Epithelial cell of proximal tubule (primary cell): ENCODE data around the gene ZCCHC7. TPM values are rescaled to one million over a fixed set of nuclear protein-coding genes. Genes with fewer than 3 reads are reported as not detected.
"Not testable (repeated sequence)": the region's sequence is repeated elsewhere in the genome, so short reads cannot be mapped to it uniquely, and the experiment has no call there.

Source experiments
- DNase-seq: peaks from one replicate; pipeline ENCODE4 v3.0.0-alpha.2; 2011; ENCODE audit warnings: low read depth
- H3K4me3 ChIP-seq: 2 replicates; pipeline ENCODE4 v1.5.1; 2011; ENCODE audit warnings: low read depth, mild to moderate bottlenecking, low read length
- total RNA-seq: library from RNA; depleted of rRNA; stranded (reverse); fragments of >200 nt; gene quantifications from 2 replicates; pipeline ENCODE4 v1.2.3, GENCODE V29; 2015
- TF ChIP-seq, protein P1 (sequence below): conservative IDR thresholded peaks from 2 replicates; pipeline ENCODE4 v1.5.1; 2012; ENCODE audit warnings: low read depth, mild to moderate bottlenecking, low read length

The ZCCHC7 gene
- total RNA-seq, 1 donor from 2014 or later = 13.3 TPM

DNA sequence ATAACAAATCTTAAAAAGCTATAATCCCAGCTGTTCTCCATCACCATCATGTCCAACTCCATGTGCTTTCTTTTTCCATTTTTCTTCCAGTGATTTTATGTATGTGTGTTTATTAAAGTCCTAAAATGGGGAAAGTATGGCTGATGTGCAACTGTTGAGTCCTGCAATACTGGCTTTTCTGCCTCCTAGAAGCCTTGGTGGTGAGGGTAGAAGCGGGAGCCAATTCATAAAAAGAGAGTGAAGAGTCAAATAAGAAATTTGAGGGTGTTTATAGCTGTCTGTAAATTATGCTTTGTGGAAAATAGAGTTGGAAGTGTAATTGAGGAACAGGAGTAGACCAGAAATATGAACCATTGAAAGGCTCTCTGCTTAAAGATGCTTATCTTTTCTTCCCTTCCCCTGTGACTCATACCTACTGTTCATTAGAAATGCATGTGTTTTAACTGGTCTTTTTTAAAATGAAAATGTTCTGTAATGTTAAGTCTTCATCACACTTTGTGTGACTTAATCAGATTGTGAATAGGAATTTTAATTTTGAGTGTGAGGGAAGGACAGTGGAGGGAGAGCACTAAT, 80.1 kb downstream of the ZCCHC7 start:
- H3K4me3 ChIP-seq = no peak overlapping the region
- no peak for DNase-seq
- TF ChIP-seq, protein P1, sequence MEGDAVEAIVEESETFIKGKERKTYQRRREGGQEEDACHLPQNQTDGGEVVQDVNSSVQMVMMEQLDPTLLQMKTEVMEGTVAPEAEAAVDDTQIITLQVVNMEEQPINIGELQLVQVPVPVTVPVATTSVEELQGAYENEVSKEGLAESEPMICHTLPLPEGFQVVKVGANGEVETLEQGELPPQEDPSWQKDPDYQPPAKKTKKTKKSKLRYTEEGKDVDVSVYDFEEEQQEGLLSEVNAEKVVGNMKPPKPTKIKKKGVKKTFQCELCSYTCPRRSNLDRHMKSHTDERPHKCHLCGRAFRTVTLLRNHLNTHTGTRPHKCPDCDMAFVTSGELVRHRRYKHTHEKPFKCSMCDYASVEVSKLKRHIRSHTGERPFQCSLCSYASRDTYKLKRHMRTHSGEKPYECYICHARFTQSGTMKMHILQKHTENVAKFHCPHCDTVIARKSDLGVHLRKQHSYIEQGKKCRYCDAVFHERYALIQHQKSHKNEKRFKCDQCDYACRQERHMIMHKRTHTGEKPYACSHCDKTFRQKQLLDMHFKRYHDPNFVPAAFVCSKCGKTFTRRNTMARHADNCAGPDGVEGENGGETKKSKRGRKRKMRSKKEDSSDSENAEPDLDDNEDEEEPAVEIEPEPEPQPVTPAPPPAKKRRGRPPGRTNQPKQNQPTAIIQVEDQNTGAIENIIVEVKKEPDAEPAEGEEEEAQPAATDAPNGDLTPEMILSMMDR = no peak

DNA sequence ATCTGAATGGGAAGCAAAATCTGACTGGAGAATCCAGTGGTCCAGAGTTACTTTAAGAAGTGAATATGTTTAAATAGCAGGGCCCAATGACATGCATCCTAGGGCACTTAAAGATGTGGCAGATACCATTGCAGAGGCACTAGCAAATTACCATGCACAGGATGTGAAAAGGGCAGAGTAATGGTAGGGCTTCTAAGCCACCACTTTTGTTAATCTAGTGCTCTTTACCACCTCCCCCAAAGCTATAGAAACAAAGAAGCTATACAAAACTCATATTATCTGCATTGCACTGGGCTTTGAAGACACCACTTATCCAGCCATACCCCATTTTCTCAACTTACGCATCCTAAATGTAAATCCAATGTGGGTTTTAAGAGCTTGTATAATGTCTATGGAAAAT, 81.2 kb downstream of the ZCCHC7 start:
- no peak overlapping the region for H3K4me3 ChIP-seq
- TF ChIP-seq, protein P1 = no peak
- no peak for DNase-seq

DNA sequence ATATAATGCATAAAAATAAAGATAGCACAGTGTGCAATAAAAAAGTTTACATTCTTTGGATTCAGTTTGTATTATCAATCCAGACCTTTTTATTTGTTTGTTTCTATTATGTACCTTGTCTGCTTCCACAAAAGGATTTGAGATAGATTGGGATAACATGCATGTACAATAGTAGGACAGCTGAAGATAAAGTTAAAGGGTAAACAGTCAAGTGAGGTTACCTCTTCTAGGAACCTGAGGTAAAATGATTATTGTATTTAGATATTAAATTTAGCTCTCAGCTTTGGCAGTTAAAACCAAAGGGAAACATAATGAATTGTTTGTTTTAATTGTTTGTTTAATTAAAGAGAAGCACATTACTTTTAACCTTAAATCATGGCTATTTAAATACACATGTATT, 81.7 kb downstream of the ZCCHC7 start:
- TF ChIP-seq, protein P1 = no peak
- H3K4me3 ChIP-seq = no peak overlapping the region
- no peak for DNase-seq

DNA sequence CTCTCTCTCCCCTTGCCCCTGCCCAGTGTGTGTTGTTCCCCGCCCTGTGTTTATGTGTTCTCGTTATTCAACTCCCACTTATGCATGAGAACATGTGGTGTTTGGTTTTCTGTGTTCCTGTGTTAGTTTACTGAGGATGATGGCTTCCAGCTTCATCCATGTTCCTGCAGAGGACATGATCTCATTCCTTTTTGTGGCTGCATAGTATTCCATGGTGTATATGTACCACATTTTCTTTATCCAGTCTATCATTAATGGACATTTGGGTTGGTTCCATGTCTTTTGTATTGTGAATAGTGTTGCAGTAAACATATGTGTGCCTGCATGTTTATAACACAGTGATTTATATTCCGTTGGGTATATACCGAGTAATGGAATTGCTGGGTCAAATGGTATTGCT, 83.1 kb downstream of the ZCCHC7 start:
- not testable (repeated sequence) for DNase-seq, H3K4me3 ChIP-seq

DNA sequence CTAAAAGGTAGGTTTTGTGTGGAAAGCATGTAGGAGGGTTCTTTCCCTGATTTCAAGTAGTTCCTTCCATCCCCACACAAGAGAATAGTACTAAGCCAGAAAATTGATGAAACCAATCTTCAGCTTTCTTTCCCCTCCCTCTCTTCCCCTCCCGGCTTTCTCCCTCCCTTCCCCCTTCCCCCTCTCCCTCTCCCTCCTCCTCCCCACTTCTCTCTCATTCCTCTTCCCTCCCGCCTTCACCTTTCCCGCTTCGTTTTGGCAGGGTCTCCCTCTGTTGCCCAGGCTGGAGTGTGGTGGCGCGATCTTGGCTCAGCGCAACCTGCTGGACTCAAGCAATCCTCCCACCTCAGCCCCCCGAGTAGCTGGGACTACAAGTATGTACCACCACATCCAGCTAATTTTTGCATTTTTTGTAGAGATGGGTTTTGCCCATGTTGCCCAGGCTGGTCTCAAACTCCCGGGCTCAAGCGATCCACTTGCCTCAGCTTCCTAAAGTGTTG, 85.8 kb downstream of the ZCCHC7 start:
- TF ChIP-seq, protein P1 = no peak
- DNase-seq = no peak
- H3K4me3 ChIP-seq = no peak overlapping the region

DNA sequence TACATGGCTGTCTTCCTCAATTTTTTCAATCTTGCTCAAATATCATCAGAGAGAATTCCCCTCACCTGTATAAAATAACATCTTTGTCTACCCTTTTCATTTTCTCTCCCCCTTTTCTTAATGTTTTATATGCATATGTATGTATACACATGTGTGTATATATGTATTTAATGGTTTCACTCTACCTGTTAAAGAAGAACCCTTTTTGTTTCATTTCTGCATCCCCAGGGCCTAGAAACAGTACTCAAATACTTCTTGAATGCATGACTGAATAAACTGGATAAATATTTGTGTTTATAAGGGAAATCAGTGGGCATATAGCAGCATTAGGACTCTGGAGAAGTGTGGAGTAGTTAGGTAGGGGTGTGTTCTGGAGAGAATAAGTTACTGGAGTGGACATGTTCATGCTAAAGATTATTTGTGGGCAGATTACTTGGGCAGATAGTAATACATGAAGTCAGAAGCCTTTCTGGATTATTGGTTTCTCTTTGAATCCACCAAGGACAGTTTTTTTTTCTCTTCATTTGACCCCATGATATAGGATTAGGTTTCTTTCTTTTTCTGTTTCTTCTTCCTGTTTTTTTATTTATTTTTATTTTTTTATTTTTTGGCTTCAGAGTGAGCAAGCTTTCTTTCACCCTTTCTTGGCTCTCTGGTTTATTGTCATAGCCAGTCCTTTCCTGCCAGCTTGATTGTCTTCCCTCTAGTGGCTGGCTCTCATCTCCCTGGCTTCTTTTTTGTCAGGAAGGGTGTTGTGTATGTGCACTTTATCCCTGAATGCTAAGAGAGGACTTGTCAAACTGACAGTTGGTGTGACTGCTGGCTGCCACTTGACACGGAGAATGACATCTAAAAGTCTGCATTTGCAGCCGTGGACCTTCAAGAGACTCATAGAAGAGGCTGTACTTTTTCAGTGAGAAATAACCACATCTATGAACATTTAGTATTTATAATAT, 89.3 kb downstream of the ZCCHC7 start:
- DNase-seq = no peak
- H3K4me3 ChIP-seq = no peak overlapping the region
- TF ChIP-seq, protein P1 = peak; percentile 46

DNA sequence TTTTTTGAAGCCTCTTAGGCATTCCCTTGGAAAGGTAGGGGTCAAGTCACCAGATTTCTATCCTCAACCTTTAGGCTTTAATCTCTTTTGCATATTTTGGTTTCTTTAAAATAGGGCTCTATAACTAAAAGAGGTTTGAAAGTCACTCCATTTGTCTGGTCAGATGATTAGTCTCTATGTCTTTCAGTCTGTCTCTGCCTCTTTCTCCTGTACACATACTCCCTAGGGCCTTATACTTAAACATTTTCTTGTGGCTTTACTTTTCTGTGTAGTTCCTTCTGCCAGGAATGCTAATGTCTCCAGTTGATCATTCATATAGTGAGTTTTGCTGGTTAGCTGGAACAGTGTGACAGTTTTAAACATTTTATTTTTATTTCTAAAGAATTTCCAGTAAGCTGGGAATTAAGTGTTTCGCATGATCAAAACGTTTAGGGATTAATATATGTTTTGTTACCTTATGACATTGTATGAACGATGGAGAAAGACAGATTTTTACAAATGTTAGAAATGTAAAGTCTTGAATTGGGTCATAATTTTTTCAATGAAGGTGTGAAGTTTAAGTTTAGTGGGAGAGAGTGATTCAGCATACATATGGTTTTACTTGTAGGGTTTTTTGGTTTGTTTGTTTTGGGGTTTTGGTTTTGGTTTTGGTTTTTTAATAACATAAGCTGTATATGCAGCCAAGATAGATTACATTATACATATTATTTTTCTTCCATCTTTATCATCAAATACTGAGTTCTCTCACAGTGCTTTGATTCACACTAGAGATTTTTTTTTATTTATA, 90.6 kb downstream of the ZCCHC7 start:
- no peak overlapping the region for H3K4me3 ChIP-seq
- DNase-seq = no peak
- TF ChIP-seq, protein P1 = no peak
